GM04503 (cell line): ENCODE measurements around the gene FAM186B.

ENCODE experiments used
- DNase-seq: peaks from one replicate; pipeline ENCODE4 v3.0.0-alpha.2; 2012; ENCODE audit warnings: low read depth

FAM186B gene

DNA sequence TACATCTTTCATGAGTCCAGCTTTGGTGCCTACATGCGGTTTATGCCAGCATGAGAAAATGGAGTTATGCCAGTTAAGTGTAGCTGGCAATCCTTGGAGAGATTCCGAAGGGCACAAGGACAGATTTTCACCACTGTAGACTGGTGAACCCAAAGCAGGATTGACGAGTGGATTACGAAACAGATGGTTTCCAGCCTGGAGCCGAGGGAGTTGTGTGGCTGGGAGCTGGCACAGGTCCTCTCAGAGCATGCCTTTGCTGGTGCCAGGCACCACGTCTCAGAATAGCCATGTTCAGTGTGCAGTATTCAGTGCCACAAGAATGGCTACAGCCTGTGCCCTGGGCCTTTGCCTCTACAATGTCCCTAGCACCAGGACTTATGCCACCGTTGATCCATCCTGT lies 53.4 kb downstream of the FAM186B start:
- no peak for DNase-seq

DNA sequence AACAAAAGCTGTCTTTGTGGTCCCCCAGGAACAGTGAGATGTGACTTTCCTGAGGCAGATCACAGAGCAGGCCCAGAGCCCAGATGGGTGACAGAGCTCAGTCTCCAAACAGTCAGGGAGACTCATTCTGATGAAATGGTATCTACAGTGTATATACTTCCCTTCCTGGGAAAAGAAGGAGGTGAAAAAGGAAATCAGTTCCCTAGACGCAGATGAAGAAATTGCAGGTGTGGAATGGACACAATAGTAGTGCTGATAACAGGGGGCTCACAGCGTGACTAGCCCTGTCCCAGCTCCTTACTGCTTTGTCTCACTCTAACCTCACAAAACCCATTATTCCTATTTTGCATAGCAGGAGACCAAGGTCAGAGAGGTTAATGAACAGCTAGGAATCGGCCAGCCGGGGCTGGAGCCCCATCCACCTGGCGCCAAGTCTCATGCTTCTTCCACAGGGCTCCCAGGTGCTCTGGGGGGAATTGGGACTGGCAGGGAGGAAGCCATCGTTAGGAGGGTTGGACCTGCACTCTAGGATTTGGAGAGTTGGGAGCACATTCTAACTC lies 54.7 kb downstream of the FAM186B start:
- DNase-seq = no peak

DNA sequence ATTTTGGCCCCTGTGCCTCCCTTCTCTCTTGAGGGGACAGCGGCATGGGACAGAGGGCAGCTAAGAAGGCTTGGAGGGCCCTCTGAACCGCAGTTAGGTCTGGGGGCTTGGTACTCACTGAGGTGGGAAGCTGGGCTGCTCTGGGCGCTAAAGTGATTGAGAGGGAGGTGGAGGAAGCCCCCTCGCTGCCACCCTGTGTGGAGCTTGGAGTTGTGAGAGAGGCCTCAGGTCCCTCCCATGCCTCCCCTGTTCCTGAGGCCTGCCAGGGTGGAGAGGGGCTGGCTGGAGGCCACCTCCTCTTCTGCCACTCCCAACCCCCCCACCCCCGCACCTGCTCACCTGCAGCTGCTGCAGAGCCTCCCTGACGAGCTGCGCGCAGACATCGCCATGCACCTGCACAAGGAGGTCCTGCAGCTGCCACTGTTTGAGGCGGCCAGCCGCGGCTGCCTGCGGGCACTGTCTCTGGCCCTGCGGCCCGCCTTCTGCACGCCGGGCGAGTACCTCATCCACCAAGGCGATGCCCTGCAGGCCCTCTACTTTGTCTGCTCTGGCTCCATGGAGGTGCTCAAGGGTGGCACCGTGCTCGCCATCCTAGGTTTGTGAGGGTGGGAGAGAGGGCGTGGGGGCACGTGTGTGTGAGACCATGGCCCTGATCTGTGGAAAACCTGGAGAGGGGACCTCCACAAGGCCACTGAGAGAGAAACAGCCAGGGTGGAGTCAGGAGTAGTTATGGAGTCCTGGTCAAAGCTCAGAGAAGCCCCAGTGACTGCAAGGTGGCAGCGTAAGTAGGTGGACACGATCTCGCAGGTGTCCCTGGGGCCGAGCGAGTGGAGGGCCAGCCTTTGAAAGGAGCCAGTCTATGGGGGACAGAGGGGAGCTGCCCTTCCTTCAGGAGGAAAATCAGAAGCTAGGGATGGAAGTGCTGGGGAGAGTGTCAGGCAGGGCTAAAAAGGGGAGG lies 55.4 kb downstream of the FAM186B start:
- no peak for DNase-seq

DNA sequence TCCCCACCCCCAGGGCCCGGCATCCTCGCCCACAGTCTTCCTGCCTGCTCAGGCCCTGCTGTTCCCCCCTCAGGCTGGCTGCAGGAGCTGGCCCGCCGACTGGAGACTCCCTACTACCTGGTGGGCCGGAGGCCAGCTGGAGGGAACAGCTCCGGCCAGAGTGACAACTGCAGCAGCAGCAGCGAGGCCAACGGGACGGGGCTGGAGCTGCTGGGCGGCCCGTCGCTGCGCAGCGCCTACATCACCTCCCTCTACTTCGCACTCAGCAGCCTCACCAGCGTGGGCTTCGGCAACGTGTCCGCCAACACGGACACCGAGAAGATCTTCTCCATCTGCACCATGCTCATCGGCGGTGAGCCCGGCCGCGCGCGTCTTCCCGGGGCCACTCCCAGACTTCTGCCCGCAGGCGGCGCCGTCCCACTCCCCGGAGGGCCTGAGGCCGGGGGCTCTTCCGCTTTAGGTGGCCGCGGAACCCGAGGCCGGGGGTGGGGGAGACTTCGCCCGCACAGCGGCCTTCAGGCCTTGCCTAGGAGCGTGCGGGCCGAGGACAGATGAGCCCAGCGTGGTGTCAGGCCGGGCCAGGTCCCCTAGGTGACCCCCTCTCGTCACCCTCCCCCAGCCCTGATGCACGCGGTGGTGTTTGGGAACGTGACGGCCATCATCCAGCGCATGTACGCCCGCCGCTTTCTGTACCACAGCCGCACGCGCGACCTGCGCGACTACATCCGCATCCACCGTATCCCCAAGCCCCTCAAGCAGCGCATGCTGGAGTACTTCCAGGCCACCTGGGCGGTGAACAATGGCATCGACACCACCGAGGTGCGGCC lies 56.4 kb downstream of the FAM186B start:
- no peak for DNase-seq

DNA sequence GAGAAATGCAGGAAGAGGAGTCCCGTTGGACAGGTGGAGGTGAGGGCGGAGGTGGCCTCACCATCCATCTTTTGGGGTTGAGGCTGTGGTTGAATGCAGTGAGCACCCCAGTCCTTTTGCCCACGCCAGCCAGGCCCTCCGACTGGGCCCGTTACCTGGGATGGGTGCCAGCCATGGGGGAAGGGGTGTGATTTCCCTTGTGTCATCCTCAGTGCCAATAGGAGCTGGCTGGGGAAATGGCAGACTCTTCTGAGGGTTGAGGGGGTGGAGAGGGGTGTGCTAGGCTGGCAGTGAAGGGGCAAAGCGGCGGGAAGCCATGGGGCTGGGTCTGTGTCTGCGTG lies 57.0 kb downstream of the FAM186B start:
- DNase-seq = no peak

DNA sequence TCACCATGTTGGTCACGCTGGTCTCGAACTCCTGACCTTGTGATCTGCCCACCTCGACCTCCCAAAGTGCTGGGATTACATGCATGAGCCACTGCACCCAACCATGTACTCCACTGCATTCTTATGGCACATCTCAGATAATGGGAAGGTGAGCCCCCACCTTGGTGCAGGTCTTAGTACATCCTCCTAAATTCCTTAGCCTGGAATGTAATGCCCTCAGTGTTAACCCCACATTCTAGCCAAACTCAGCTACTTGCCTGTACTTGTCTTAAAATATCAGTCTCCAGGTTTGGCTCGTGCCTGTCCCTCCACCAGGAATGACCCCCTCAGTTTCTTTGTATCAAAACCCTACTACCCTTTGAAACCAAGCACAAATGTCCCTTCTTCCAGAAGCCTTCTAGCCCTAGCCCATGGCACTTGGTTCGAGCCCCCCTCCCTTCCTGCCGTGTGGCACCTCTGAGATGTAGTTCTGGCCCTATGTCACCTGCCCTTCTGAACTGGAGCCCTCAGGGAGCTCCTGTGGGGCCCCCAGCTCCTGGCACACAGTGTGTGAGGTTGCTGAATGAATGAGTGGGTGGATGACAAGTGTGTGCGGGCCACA lies 58.2 kb downstream of the FAM186B start:
- DNase-seq = no peak

DNA sequence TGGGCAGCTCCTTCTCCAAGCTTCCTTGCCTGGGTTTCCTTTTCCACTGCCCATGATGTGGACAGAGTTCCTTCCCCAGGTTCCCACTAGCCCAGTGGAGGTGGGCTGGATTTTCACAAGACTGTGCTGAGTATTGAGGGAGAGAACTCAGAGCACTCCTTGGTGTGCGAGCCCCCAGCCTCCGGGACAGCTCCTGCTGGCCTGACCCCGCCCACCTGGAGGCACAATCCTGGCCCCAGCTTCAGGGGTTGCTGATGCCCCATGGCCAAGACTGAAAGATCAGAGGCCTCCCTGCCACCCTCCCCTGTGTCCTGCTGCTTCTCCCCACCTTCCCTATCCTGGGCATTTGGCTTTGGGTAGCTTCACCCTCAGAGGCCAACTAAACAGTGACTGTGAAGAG lies 59.0 kb downstream of the FAM186B start:
- no peak for DNase-seq

DNA sequence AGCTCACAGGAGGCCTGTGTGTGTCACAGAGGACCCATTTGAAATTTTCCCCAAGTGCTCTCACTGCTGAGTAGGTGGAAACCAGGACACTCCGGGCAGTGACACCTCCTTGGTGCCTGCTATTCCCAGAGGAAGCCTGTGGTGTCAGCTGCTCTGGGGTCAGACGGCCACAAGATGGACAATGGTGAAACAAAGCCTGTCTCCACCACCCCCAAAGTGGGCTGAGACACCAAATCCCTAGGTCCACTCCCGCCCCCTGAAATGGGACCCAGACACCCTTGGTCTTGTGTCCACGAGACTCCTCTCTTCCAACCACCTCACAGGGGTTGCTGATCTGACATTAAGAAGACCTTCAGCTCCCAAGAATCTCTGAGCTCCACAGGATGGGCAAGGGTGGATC lies 59.6 kb downstream of the FAM186B start:
- no peak for DNase-seq

DNA sequence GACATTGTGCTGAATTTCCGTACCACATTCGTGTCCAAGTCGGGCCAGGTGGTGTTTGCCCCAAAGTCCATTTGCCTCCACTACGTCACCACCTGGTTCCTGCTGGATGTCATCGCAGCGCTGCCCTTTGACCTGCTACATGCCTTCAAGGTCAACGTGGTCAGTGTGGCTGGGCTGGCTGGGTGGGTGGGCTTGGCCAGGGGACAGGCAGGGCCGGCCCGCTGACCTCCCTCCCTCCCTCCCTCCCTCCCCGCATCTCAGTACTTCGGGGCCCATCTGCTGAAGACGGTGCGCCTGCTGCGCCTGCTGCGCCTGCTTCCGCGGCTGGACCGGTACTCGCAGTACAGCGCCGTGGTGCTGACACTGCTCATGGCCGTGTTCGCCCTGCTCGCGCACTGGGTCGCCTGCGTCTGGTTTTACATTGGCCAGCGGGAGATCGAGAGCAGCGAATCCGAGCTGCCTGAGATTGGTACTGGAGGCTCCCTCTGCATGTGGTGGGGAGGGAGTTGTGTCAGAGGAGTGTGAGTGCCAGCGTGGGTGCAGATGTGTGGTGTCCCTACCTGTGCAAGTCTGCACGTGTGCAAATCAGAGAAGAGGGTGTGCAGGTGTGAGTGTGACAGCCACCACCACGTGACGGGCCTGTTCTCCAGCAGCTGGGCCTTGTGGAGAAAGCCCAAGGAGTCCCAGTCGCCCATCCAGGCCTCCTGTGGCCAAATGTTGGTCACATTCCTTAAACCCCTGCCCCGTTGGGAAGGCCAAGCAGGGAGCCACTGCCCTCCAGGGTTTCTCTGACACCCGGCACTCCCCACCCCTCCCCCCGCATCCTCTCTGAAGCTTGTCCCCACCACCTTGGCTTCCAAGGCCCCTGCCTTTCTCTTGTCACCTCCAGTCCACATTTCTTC lies 61.3 kb downstream of the FAM186B start:
- DNase-seq = no peak

DNA sequence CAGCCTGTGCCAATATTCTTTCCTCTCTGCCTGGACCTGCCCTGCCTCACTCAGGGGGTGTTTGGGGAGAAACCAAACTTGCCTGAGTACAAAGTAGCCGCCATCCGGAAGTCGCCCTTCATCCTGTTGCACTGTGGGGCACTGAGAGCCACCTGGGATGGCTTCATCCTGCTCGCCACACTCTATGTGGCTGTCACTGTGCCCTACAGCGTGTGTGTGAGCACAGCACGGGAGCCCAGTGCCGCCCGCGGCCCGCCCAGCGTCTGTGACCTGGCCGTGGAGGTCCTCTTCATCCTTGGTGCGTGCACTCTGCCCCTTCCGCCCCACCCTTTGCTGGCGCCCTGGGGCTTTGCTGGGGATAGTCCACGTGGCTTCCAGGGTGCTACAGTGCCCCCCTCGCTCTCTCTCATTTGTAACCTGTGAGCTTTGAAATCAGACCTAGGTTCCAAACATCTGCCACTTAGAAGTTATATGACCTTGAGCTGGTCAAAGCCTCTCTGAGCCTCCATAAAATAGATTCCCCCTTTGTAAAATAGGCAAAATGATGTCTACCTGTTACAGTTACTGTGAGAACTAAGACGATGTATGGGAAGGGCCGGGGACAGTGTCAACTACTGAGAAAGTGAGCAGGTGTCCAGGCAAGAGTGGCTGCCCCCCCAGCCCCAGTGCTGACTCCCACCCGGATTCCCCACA lies 62.1 kb downstream of the FAM186B start:
- no peak for DNase-seq

DNA sequence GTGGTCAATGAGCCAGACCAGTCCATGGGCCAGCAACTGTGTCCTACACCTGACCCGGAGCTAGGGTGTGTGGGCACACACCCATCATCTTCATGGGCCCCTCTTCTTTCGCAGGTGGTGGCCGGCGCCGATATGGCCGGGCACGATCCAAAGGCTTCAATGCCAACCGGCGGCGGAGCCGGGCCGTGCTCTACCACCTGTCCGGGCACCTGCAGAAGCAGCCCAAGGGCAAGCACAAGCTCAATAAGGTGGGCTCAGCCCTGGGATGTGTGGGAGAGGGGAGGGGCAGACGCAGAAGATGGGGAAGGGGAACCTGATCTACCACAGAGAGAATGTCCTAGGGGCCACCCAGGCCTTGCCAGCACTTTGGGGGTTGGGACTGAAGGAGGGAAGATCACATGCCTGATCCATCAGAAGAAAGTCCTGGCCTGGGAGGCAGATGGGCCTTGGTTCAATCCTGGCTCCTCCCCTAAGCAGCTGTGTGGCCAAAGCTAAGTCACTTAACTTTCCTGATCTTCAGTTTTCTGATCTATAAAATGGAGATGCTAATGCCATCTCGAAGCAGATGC lies 62.8 kb downstream of the FAM186B start:
- no peak for DNase-seq

DNA sequence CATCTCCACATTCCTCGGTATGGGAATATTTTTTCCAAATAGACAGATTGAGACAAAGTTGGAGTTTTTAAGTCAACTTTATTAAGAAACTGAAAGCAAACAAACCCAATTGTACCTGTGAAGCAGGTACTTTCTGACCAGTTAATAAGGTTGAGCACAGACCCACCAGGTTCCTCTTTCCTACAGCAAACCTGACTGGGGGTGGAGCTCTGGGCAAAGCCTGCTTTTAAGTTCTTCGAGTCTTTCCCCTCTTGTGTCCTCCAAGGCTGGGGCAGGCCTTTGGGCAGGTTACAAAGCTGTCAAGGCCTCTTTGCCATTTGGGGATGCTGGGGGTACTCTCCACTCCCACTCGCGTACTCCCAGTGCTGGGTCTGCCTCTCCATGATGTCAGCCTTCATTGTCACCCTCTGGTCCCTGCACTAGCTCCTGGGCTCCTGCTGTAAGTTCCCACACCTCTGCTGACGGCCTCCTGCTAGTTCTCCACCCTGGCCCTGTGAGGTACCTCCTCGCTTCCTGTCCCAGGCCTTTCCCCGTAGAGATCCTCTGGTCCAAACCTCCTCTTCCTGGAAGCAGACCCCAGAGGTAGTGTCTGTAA lies 63.4 kb downstream of the FAM186B start:
- DNase-seq = no peak

DNA sequence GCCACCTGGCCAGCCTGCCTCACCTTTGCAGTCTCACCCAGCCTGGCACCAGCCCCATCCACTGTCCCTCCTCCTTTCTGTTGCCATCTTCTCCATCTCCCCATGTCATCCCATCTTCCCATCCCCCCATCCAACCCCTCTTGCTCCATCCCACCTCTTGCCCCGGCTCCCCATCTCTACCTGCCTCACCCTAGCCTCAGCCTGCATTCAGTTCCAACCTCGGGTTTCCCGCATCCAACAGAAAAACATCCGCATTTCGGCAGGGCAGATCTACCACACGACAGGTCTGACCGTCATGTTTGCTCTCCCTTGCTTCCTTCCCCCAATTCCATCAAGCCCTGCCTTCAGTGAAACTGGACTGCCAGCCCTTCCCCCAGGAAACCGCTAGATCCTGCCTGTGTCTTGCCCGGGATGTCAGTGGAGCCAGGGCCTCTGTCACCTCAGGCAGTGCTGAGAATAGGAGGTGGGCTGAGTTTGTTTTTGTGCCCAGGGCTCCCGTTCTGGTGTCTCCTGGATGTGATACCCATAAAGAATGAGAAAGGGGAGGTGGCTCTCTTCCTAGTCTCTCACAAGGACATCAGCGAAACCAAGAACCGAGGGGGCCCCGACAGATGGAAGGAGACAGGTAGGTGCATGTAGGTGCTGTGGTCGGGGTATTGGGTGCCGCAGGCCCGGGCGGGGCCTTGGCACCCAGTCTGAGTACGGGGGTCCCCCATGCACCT lies 64.1 kb downstream of the FAM186B start:
- DNase-seq = no peak

DNA sequence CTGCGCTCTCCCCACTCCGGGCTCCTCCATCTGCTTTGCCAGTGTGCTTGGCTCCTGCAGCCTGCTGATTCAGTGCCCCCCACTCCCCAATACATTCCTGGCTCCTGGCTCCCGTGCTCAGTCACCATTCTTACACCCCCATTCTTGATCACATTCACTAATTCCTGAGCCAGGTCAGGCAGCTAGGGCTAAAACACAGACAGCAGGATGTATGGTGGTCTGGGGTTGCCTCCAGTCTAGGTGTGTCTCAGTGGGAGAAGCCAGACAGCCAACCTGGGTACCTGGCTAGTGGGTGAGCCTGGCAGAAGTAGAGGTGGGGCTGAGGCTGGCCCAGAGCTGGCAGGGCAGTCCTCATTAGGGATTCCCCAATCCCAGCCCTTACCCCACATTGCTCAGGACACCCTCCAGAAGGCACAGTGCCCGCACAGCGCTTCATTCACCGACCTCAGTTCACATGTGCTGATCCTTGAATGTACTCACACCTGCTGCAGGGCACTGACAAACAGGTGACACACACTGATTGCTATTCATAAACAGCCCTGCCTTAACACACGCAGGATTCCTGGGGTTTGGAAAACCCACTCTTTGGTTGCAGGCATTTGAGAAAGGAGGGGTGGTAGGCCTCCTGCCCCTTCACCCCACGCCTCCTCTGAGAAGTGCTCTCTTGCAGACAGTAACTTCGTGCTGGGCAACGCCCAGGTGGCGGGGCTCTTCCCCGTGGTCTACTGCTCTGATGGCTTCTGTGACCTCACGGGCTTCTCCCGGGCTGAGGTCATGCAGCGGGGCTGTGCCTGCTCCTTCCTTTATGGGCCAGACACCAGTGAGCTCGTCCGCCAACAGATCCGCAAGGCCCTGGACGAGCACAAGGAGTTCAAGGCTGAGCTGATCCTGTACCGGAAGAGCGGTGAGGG lies 65.0 kb downstream of the FAM186B start:
- no peak for DNase-seq

DNA sequence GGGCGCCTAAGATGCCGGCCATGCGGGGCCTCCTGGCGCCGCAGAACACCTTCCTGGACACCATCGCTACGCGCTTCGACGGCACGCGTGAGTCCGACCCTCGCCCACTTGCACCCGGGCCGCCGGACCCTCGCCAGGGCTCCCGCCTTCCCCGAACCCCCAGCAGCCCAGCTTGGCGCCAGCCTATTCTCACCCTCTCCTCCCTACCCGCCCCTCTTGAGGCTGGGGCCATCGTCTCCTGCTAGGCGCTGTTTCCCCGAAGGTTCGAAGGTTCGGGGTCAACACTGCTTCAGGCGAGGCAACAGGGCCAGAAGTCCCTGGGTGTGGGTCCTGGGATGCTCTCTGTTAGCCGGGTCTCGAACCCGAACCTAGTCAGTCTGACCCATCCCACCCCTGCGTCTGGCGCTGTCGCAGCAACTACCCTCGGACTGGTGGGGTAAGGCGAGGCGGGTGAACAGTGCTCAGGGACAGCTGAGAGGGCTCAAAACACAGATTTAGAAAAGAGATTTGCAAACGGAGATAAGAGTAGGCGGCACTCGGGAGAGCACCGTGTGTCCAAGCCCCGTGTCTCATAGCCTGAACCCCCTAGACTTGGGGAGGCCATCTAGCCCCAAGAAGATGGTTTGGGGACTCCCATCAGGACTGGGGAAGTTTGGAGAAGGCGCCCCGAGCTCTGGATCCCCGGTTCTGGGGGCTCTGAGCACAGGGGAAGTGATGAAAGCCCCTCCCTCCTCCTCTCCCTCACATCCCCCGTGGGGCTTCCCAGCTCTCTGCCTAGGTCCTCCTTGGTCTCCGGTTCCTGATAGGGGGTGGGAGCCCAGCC lies 65.8 kb downstream of the FAM186B start:
- no peak for DNase-seq

DNA sequence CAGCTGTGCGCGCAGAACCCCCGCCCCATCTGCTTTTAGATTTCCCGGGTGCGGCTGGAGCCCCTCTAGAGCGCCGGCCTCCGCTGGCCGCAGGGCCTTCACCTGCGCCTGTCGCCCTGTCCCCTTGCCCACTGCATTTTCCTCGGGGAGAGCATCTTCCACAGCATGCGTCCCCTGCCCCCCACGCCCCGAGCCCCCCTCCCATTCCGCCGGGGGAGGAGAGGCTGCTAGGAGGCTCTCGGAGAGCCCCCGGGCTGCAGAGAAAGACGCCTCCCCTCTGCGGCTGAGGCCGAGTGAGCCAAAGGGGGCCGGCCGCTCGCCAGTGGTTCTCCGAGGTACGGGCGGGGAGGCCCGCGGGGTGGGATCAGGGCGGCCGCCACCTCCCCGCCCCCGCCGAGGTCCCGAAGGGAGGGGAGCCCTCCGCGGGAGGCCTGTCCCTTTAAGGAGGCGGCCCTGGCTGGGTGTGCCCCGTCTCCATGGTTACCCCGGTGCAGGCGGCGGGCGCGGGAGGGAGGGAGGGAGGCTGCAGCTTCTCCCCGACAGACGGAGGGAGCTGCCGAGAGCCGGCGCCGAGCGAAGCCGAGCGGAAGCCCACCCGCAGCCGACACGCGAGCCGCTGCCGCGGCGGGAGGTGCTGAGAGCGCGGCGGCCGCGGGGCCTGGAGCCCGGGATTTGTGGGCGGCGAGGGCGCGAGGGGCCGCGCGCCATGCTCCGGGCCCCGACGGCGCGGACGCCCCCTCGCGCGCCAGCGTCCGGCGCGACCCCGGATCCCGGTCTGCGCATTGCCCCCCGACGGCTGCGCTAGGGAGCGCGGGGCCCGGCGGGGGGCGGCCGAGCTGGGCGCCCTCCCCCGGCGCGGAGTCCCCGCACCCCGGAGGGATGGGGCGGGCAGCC lies 66.7 kb downstream of the FAM186B start, which contains the start of gene KCNH3:
Gene KCNH3 (plus strand): TSS at position 521 of the 894 bp plus-strand sequence. CDS start 387 bp downstream, outside the sequence.
- DNase-seq = no peak
